RKO (cell line): Measurements from ENCODE around the gene MERTK.
A peak's percentile ranks its signal among the peaks of the same experiment; 100 is the strongest.

Source experiments
- DNase-seq: peaks from one replicate; pipeline ENCODE4 v3.0.0-alpha.2; 2016; ENCODE audit warnings: low spot score

The MERTK gene

DNA sequence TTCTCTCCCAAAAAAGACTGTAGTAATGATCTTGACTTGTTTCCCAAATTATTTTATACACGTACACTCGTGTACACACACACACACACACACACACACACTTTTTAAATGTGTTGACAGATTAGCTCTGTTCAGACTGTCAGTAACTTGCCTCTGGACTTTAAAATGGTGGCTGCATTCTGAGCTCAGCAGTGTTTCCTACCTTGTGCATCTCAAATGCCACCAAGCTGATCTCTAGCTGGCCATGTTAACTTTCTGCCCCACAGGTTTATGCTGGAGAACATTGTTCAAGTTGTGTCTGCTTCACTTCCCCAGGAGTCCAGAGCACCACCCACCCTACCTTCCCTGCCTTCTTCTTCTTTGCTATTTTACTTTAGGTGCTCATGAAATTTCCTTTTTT, 83.3 kb downstream of the MERTK start:
- no peak for DNase-seq

DNA sequence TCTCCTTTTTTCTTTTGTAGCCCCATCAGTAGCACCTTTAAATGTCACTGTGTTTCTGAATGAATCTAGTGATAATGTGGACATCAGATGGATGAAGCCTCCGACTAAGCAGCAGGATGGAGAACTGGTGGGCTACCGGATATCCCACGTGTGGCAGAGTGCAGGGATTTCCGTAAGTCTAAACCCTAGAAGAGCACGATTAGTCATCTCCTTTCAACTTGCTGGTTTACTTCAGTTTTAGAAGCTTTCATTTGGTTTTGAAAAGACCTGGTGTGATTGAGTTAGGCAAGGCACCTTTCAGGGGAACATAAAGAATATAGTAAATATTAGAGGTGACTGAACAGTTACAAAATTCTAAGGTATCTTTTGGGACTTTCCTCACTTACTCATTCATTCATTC, 84.4 kb downstream of the MERTK start:
- DNase-seq: no peak

DNA sequence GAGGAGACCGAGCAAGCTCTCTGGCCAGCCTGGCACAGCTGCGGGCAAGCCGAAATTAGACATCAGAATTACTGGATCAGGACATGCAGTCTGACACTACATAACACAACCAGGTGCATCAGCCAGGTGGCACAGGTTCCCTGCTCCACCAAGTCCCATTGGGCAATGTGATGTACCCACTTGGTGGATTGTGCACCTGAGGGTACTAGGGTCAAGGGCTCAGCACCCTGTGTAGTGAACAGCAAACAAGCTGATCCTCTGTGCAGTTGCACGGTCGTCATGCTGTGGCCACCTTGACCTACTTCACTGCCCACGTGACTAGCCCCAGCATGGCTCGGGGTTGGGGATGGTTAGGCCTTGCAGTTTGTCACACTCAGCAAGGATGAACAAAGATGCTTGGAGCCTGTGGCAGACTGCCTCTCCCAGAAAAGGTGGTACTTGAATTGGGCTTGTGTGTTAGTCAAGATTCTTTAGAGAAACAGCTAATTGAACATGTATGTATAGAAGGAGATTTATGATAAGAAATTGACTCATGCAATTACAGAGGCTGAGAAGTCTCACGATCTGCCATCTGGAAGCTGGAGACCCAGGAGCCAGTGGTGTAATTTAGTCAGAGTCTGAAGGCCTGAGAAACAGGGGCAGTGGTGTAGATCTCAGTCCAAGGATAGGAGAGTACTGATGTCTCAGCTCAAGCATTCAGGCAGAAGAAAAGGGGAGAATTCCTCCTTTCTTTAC, 85.2 kb downstream of the MERTK start:
- no peak for DNase-seq

DNA sequence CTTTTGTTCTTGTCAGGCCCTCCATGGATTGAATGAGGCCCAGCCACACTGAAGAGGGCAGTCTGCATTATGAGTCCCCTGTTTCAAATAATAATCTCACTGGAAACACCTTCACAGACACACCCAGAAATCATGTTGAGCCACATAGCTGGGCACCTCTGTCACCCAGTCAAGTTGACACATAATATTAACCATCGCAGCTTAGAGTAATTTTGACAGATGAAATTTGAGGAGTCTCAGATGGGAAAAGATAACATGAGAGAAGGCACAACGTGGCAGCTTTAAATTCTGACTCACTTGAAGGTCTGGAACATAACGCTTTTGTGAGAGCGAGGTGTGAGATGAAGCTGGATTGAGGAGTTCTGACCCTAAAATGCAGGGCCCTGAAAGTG, 85.8 kb downstream of the MERTK start:
- DNase-seq: no peak

DNA sequence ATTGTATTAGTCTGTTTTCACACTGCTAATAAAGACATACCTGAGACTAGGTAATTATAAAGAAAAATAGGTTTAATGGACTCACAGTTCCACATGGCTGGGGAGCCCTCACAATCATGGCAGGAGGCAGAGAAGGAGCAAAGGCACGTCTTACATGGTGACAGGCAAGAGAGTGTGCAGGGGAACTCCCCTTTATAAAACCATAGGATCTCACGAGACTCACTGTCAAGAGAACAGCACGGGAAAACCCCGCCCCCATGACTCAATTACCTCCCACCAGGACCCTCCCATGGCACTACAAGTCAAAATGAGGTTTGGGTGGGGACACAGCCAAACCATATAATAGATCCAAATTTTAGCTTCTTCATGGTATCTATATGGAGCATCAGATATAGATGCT, 87.1 kb downstream of the MERTK start:
- DNase-seq: no peak

DNA sequence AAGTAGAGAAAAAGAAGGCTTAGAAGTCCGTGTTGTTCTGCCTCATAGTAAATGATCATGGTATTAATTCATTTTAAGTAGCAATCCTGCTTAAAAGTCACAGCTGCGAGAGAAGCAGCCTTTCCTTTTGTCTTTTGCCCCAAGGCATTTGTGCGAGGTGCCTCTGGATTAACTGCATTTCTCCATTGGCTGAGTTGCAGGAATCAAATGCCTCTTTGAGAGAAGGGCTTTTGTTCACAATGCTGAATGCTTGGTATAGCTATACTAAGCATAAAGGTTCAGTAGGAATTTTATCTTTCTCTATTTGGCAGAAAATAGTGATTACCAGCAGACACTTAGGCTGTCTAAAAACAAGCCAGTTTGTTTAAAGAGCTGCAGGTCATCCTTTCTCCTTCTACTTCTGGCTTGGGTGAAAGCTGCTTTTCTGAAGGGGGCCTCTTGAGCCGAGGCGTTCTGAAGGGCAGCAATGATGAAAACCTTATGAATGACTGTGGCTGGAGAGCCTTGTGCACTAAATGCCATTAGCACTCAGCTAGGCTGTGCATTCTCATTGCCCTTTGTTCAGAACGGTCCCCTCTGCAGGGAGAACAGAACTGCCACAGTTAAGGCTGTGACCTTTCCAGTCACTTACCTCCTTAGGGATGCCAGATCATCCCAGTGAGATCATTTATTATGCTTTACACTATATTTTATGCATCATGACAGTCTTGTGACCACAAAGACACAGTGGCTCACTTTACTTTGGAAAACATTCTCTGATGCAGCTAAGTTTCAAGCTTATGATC, 87.9 kb downstream of the MERTK start:
- no peak for DNase-seq

DNA sequence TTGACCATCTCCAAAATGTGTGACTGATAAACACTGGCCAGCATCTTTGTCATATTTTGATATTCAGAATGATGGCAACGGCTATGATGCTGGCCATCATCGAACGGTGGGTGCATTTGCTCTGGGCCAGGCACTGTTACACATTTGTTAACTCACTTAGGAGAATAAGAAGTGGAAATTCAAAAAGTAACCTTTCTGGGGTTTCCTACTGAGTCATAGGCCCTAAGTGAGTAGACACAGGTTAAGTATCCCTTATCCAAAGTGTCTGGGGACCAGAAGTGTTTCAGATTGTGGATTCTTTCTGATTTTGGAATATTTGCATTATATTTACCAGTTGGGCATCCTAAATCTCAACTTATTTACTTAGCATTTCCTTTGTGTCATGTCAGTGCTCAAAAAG, 92.0 kb downstream of the MERTK start:
- no peak for DNase-seq

DNA sequence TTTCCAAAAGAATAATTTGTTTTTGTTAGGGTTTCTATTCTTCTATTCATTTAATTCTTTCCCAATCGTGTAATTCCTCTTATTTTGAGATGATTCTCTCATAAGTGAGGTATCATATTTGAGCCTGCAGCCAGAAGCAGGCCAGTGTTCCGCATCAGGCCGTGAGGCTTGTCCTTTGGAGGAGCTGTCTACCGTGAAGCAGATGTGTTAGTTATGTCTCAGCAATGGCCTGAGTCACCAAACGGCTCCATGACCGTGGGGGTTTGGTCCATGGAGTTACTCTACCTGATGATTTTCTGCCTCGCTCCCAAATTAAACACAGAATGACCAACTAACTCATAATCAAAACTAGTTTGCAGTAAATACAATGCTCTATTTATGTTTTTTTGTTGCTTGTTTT, 92.4 kb downstream of the MERTK start:
- no peak for DNase-seq

DNA sequence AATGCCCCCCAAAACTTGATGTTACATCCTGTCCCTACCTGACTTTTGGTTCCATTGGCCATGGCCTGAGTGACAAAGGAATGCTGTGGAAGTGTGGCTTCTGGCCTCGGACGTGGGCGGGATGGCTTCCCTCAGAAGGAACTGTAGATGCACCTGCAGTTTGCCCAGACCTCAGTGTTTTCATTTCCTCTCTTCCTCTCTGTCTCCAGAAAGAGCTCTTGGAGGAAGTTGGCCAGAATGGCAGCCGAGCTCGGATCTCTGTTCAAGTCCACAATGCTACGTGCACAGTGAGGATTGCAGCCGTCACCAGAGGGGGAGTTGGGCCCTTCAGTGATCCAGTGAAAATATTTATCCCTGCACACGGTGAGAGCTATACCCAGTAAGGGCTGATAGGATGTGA, 95.6 kb downstream of the MERTK start:
- DNase-seq: no peak

DNA sequence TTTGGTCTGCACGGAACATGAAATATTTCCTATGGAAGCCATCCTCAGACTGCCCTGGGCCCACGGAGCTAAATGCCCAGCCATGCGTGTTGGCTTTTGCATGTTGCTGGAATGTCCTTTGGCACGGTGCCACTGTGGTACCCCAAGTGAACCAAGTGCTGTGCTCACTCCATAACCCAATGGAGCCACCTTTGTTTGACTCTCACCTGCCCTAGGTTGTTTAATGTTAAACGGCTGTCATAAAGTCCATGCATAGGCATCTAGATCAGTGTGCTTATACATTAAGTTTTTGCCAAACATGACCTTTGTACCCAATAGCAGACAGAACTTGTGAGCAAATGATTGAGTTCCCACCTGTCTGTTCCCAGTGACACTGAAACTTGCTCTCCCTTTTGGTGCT, 96.7 kb downstream of the MERTK start:
- DNase-seq: no peak

DNA sequence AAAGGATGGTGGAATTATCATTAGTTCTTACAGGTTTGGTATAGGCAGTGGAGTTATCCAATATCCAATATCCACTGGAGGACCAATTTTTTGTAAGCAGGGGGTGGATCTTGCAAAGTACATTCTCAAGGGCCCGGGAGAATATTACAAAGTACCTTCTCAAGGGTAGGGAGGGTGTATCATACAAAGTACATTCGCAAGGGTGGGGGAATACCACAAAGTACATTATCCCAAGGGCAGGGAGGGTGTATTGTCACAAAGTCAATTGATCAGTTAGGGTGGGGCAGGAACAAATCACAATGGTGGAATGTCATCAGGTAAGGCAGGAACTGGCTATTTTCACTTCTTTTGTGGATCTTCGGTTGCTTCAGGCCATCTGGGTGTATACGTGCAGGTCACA, 101.4 kb downstream of the MERTK start:
- no peak for DNase-seq

DNA sequence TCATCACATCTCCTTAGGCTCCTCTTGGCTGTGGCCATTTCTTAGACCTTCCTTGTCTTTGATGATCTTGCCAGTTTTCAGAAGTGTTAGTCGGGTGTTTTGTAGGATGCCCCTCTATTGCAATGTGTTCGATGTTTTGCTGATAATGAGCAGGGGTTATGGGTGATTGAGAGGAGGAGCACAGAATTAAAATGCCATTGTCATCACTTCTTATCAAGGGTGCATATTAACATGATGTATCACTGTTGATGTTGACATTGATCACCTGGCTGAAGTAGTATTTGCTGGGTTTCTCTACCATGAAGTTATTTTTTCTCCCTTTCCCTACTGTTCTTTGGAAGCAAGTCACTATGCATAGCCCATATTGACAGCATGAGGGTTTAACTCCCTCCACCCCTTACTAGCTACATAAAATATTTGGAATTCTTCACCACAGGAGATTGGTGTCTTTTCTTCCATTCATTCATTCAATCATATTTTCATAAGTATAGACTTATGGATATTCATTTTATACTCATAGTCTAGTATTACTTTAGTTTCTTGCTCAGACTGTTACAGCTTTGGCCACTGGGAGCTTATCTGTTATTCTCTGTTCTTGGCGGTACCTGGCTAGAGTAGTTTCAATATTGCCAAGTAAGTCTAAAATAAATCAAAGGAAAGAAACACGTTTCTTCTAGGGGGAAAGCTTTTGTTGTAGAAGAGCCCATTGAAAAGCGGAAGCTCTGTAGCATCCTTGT, 102.2 kb downstream of the MERTK start:
- DNase-seq: no peak

DNA sequence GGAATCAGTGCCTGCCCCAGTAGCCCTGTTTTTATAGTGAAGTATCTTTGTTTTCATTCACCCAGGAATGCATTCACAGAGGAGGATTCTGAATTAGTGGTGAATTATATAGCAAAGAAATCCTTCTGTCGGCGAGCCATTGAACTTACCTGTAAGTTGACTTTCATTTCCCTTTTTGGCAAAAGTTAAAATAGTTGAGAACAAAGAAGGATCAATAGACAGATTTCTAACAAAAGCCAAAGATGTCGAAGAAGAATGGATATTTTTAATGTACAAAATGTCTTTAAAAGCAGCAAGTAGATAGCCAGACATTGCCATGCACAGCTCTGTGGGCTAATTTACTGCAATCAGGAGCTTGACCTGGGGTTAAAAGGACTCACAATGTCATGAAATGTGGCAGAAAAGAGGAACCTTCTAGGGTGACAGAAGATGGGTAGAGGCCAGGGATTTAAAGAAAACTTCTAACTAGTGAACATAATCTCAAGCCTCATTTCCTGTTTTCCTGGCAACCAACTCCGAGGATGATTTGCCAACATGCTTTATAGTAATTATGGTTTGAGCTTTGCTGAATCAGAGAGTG, 102.8 kb downstream of the MERTK start:
- no peak for DNase-seq

DNA sequence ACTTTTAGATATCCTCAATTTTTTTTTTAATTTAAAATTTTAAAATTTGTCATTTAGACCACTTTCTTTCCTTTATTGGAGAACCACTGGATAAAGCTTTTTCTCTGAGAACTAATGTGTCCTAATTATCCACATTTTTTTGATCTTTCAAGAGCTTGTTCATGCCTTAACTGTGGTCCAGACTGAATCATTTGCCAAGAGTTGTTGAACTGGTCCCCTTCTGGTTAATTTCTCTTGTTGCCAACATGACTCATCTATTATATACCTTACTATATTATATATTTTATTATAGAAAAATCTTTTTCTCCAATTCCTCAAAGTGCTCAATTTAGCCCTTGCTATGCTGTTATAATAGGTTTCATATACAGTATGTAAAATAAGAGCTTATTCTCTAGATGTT, 103.5 kb downstream of the MERTK start:
- no peak for DNase-seq

DNA sequence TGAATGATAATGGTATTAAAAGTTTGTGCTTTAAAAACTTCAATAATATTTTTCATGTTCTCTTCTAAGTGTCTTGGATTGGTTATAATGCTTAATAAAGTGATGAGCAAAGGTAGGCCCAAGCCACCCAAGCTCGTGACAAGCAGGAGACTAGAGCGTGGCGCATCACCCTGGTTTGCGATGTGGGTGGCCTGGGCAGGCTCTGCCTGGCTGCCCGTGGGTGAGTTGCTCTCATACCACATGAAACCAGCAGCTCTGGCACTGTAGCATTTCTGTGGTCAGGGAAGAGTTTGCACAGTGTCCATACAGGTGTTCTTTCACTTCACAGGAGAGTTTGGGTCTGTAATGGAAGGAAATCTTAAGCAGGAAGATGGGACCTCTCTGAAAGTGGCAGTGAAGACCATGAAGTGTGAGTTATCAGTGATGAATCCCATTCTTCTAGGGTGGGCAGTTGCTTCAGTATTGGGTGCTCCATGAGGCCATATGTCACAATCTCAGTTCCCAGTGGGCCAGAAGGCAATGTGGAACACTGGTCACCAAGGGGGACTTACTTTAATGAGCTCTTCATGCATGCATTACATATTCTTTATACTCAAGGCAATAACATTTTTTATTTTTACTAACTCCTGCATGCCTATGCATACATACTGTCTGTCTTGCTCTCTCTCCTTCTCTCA, 105.3 kb downstream of the MERTK start:
- no peak for DNase-seq

DNA sequence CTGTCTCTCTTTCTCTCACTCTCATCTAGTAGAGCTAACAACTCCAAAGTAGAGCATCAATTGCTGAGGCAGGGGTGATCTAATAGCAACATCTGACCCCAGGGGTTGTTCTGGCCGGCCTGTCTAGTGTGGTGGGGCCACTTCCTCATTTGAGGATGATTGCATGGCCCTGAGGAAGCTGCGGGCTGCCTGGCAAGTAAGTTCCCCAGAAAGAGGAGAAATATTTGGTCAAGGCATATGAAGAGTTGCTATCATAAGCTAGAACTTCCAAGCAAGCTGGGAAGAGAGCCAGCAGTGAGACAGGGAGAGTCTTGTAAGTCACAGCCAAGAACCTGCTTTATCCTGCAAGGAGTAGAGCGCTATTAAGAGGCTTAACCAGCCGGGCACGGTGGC, 105.8 kb downstream of the MERTK start:
- no peak for DNase-seq

DNA sequence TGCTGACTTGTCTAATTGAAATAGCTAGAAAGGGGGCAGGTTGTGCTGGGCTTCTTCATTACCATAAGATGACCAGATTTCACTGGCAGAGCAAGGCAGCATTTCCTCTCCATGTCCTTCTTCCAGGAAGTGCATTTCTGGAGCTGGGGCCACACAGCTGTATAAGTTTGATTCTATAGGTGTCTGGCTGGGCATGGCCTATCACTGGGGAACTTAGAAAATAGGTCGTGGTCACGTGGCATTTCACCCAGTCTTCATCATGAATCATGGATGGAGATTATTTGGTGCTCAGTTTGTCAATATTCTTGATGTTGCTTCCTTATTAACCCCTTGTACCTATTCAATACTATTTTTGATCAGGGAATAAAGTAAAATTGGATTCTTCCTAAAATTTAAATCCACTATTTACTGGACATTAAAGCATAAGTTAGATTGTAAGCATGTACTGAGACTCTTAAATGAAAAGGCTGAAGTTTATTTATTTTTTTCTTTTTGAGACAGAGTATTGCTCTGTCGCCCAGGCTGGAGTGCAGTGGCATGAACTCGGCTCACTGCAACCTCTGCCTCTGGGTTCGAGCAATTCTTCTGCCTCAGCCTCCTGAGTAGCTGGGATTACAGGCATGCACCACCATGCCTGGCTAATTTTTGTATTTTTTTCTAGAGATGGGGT, 107.1 kb downstream of the MERTK start:
- DNase-seq: no peak

DNA sequence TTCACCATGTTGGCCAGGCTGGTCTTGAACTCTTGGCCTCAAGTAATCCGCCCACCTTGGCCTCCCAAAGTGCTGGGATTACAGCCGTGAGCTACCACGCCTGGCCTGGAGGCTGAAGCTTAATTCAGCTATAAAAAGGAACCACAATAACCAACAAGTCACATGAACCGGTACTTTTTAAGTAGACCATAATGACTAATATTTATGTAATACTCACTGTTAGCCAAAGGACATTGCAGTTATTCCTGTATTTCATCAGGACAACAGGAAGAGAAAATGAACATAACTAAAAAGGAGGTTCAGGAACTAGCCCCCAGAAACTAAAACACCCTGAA, 107.6 kb downstream of the MERTK start:
- peak; percentile 64 for DNase-seq

DNA sequence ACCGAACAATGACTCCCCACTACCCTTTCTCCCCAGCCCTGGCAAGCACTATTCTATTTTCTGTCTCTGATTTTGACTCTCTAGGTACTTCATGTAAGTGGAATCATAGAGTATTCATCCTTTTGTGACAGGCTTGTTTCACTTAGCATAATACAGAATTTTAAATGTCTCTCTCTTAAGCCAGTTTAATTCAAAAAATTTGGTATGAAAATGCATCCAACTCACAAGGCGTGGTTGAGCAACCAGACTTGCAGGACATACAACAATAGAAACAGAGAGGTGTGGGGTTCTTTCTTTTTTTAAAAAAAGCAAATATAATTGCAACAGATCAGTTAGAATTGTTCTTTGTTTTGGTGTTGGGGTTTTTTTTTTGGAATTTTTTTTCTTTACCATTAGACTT, 109.1 kb downstream of the MERTK start:
- no peak for DNase-seq

DNA sequence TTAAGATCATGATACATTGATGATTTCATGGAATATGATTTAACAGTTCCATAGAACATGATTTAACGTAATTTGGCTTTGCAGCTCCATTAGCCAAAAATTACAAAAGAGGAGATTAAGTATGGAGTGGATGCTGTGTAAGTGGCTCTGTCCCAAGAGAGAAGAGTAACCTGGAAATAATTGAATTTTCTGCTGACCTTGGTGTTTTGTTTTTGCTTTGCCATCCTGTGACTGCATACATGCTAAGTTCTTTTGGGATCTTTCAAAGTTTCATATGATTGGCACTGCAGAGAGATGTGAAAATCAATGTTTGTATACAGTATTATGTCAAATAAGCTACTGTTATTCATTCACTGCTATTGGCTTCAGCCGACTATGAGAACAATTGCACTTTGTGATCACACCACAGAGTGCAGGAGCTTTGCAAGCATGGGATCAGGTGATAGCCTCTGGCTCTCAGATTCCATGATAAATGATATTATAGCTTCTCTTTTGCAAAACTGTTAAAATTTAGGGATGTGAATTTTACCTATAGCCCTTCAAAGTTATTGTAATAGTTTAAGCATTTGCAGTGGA, 110.6 kb downstream of the MERTK start:
- no peak for DNase-seq

DNA sequence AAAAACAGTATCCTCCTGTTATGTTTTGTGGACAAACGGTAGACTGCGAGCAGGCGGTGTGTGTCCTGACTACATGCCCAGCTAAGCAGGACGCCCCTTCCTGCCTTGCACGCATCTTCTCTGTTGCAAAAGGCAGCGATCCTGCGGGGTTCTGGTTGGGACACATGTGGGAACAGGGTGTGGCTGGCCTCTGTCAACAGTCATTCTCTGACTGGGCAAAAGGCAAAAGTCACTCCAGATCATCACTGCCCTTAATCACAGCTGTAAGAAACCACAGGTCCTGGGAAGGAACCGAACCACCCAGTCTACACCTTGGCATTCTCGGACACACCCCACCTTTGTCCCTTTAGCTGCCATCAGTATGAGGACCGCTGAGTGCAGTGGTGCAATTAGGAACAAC, 112.3 kb downstream of the MERTK start:
- no peak for DNase-seq
